ENCODE measurements around the gene CTSF. TPM values are rescaled to one million over a fixed set of nuclear protein-coding genes. Genes with fewer than 3 reads are reported as not detected.
A peak's percentile ranks its signal among the peaks of the same experiment; 100 is the strongest.

CTSF gene
- total RNA-seq, 1 experiment from 2014 or later = 4.9 TPM

GRCh38 chr11:66548774-66549630 is 19.4 kb downstream of the CTSF start (continued):
- TF ChIP-seq SOX15 (CRISPR knock-in tag; IDR thresholded peaks at IDR 0.05) (no peak), AFF4 (CRISPR knock-in tag; IDR thresholded peaks at IDR 0.05; ENCODE audit: borderline replicate concordance) (no peak), TEAD4 (CRISPR knock-in tag; IDR thresholded peaks at IDR 0.05) (no peak), FOXP1 (CRISPR knock-in tag; IDR thresholded peaks at IDR 0.05; ENCODE audit: borderline replicate concordance) (no peak), ATF1 (CRISPR knock-in tag; IDR thresholded peaks at IDR 0.05) (no peak), ESRRA (CRISPR knock-in tag; IDR thresholded peaks at IDR 0.05; ENCODE audit: borderline replicate concordance) (no peak)

- ATAC-seq (no peak), DNase-seq (ENCODE audit: low spot score) (no peak)
- no peak overlapping the region for H3K27ac Mint-ChIP-seq
- ChIA-PET POLR2A (no interaction called here), CTCF (interaction anchor here (0.9 to 1.0 kb wide), 3 partner anchors 81 to 474 kb away, joined by 3 to 4 read pairs (median 4); partner anchors contain the start of genes PELI3 and RBM4B)
- no peaks in the 10 kb centered on the region; the same call in 1 of the 2 replicates for H3K36me3 Mint-ChIP-seq
- peaks cover 38% of the 10 kb centered on the region for H3K4me1 Mint-ChIP-seq
- TF ChIP-seq PREB (CRISPR knock-in tag; IDR thresholded peaks at IDR 0.05; ENCODE audit: borderline replicate concordance) = no peak
- H3K27me3 Mint-ChIP-seq (ENCODE audit: low read depth) = no peaks in the 10 kb centered on the region
- peak overlapping the region; percentile 85 for H3K4me3 Mint-ChIP-seq
- no peaks in the 10 kb centered on the region for H3K9me3 Mint-ChIP-seq
These were observed 20.4 kb downstream of the CTSF start for GRCh38 chr11:66548041-66548440.

GRCh38 chr11:66547662-66548009 is 20.8 kb downstream of the CTSF start:
- ChIA-PET POLR2A (no interaction called here), CTCF (interaction anchor here (0.9 to 2.9 kb wide), 4 partner anchors 12 to 130 kb away, joined by 3 to 16 read pairs (median 4); partner anchors contain the start of genes CCDC87, CCS, PELI3 and RBM4B)
- Mint-ChIP-seq H3K27me3 (ENCODE audit: low read depth) (no peaks in the 10 kb centered on the region), H3K27ac (no peak overlapping the region), H3K4me1 (peaks cover 38% of the 10 kb centered on the region), H3K9me3 (no peaks in the 10 kb centered on the region), H3K4me3 (peak overlapping the region; percentile 85), H3K36me3 (no peaks in the 10 kb centered on the region; the same call in 1 of the 2 replicates)
- ATAC-seq (no peak), DNase-seq (ENCODE audit: low spot score) (peak; percentile 41)
- TF ChIP-seq ZNF416 (CRISPR knock-in tag; IDR thresholded peaks at IDR 0.05) = no peak
- TF ChIP-seq ESRRA (CRISPR knock-in tag; IDR thresholded peaks at IDR 0.05; ENCODE audit: borderline replicate concordance) = no peak
- TF ChIP-seq CBFB (CRISPR knock-in tag; IDR thresholded peaks at IDR 0.05; ENCODE audit: low read depth) = no peak
- no peak for TF ChIP-seq IRF1 (CRISPR knock-in tag; IDR thresholded peaks at IDR 0.05)
- TF ChIP-seq MAX (CRISPR knock-in tag; IDR thresholded peaks at IDR 0.05) = 0 out of 2 replicates have a peak, but pooled peaks have one; percentile 5
- TF ChIP-seq PRDM15 (CRISPR knock-in tag; IDR thresholded peaks at IDR 0.05) = no peak

Data from WTC11 (cell line).